Upper lobe of left lung (tissue), 4 donors: ENCODE data around the gene PLA2G2C.

ENCODE experiments used
- CTCF ChIP-seq, 6 experiments: fragments of 450-650 bp in 4 of 6; fragments of 200-600 bp in 2 of 6; sonication (generic) in 2 of 6; IDR thresholded peaks; one replicate each; pipeline ENCODE4 v1.5.1; 2016 to 2019; ENCODE audit warnings: antibody characterized with exemption in 6 of 6
- EP300 ChIP-seq, 4 donors: sonication (generic); formaldehyde crosslinking; IDR thresholded peaks; one replicate each; pipeline ENCODE4 v1.5.1; 2017; ENCODE audit warnings: antibody characterized with exemption in 4 of 4, control low read depth in 2 of 4
- POLR2A ChIP-seq, 4 donors: fragments of 450-650 bp; IDR thresholded peaks; one replicate each; pipeline ENCODE4 v1.5.1; 2016 to 2017; ENCODE audit warnings: antibody characterized with exemption in 4 of 4, mild to moderate bottlenecking in 2 of 4
- POLR2AphosphoS5 ChIP-seq, 2 donors: sonication (generic); formaldehyde crosslinking; IDR thresholded peaks; one replicate each; pipeline ENCODE4 v1.5.1; 2017; ENCODE audit warnings: antibody characterized with exemption in 2 of 2

GRCh38 chr1:20149601-20150325 is 36.6 kb downstream of the PLA2G2C start:
- no peak for TF ChIP-seq CTCF (IDR thresholded peaks at IDR 0.05)
- no peak for TF ChIP-seq EP300 (IDR thresholded peaks at IDR 0.05)
- TF ChIP-seq POLR2AphosphoS5 (IDR thresholded peaks at IDR 0.05): no peak
- TF ChIP-seq POLR2A (IDR thresholded peaks at IDR 0.05): no peak
